HepG2 (cell line): ENCODE measurements around the gene KRI1. TPM values are rescaled to one million over a fixed set of nuclear protein-coding genes. Genes with fewer than 3 reads are reported as not detected.

ENCODE experiments used
- CENPX ChIP-seq: sonication (generic); formaldehyde crosslinking; IDR thresholded peaks from 2 replicates; pipeline ENCODE4 v1.9.0; 2021; ENCODE audit warnings: mild to moderate bottlenecking, missing genetic modification reagents, moderate library complexity
- CREB1 ChIP-seq, 2 experiments: fragments of 450-650 bp in 1 of 2; IDR thresholded peaks; 2 replicates each; pipeline ENCODE4 v1.6.1; 2016 to 2017; ENCODE audit warnings: control low read depth in 1 of 2, mild to moderate bottlenecking in 1 of 2, missing compliant biosample characterization in 1 of 2, missing genetic modification characterization in 1 of 2
- FOXC1 ChIP-seq: sonication (generic); formaldehyde crosslinking; IDR thresholded peaks from 2 replicates; pipeline ENCODE4 v1.8.0; 2022; ENCODE audit warnings: mild to moderate bottlenecking, missing genetic modification reagents, borderline replicate concordance
- IKZF1 ChIP-seq: fragments of 450-650 bp; IDR thresholded peaks from 2 replicates; pipeline ENCODE4 v1.7.1; 2016
- ISX ChIP-seq: sonication (generic); formaldehyde crosslinking; conservative IDR thresholded peaks from 2 replicates; pipeline ENCODE4 v1.5.0; 2020; ENCODE audit warnings: missing genetic modification reagents
- KAT7 ChIP-seq: IDR thresholded peaks from 2 replicates; pipeline ENCODE4 v1.6.1; 2018; ENCODE audit warnings: borderline replicate concordance, missing compliant biosample characterization
- KDM3A ChIP-seq: IDR thresholded peaks from 2 replicates; pipeline ENCODE4 v1.6.1; 2018; ENCODE audit warnings: low read depth, missing compliant biosample characterization
- MIER2 ChIP-seq: IDR thresholded peaks from 2 replicates; pipeline ENCODE4 v1.6.1; 2016; ENCODE audit warnings: missing biosample characterization, missing genetic modification reagents
- RBFOX2 ChIP-seq: fragments of 200-400 bp; formaldehyde crosslinking; IDR thresholded peaks from 2 replicates; pipeline ENCODE4 v1.6.1; 2017; ENCODE audit warnings: low read depth, mild to moderate bottlenecking, low read length
- SOX13 ChIP-seq, 3 experiments: fragments of 450-650 bp in 1 of 3; sonication (generic) in 1 of 3; formaldehyde crosslinking in 1 of 3; IDR thresholded peaks in 2 of 3; conservative IDR thresholded peaks in 1 of 3; 2 replicates each; pipeline versions ENCODE4 v1.5.0 to v1.6.1; 2016 to 2020; ENCODE audit warnings: antibody characterized with exemption in 1 of 3, mild to moderate bottlenecking in 1 of 3, missing compliant biosample characterization in 1 of 3, missing genetic modification reagents in 1 of 3, moderate library complexity in 1 of 3
- ZBTB8A ChIP-seq: sonication (generic); formaldehyde crosslinking; IDR thresholded peaks from 2 replicates; pipeline ENCODE4 v1.4.0; 2020; ENCODE audit warnings: mild to moderate bottlenecking, low read depth, missing genetic modification reagents, borderline replicate concordance
- ZC3H13 ChIP-seq: sonication (generic); formaldehyde crosslinking; IDR thresholded peaks from 2 replicates; pipeline ENCODE4 v1.8.1; 2023; ENCODE audit warnings: mild to moderate bottlenecking, missing genetic modification reagents, moderate library complexity
- ZNF589 ChIP-seq: sonication (generic); formaldehyde crosslinking; conservative IDR thresholded peaks from 2 replicates; pipeline ENCODE4 v1.8.0; 2022; ENCODE audit warnings: mild to moderate bottlenecking, moderate library complexity, missing genetic modification reagents
- ZNF772 ChIP-seq: sonication (generic); formaldehyde crosslinking; IDR thresholded peaks from 2 replicates; pipeline ENCODE4 v1.5.0; 2020; ENCODE audit warnings: mild to moderate bottlenecking, missing genetic modification reagents
- polyA plus RNA-seq, 8 experiments: library from polyadenylated mRNA; depleted of rRNA in 3 of 8; stranded (reverse) in 7 of 8; unstranded in 1 of 8; fragments of >200 nt; fragmentation: Illumina TruSeq in 4 of 8; extraction: Trizol in 4 of 8; gene quantifications; 2 replicates each; pipeline versions ENCODE4 v1.2.1 to v1.2.3, GENCODE V29; 2011 to 2016; ENCODE audit warnings: low read depth in 4 of 8, missing spikeins in 1 of 8, mixed read lengths in 1 of 8; ENCODE audit not compliant: insufficient read depth in 1 of 8
- total RNA-seq, 5 experiments: library from RNA; depleted of rRNA; stranded (reverse); fragments of >200 nt; fragmentation: Illumina TruSeq; extraction: Trizol; gene quantifications; 2 replicates each; pipeline ENCODE4 v1.2.3, GENCODE V29; 2016; ENCODE audit warnings: low read depth in 1 of 5
- TF ChIP-seq, protein P1 (sequence below): IDR thresholded peaks from 2 replicates; pipeline ENCODE4 v1.6.1; 2016; ENCODE audit warnings: low read depth, control low read depth
- TF ChIP-seq, protein P2 (sequence below): sonication (generic); formaldehyde crosslinking; IDR thresholded peaks from 2 replicates; pipeline ENCODE4 v1.9.0; 2022; ENCODE audit warnings: missing genetic modification reagents, mild to moderate bottlenecking, borderline replicate concordance
- TF ChIP-seq, protein P3 (sequence below): IDR thresholded peaks from 2 replicates; pipeline ENCODE4 v1.6.1; 2016; ENCODE audit warnings: missing biosample characterization, missing genetic modification reagents, low read depth
- TF ChIP-seq, protein P4 (sequence below): IDR thresholded peaks from 2 replicates; pipeline ENCODE4 v1.6.1; 2018; ENCODE audit warnings: missing genetic modification reagents
- TF ChIP-seq, protein P5 (sequence below): sonication (generic); formaldehyde crosslinking; IDR thresholded peaks from 2 replicates; pipeline ENCODE4 v1.8.0; 2022; ENCODE audit warnings: mild to moderate bottlenecking, missing genetic modification reagents, moderate library complexity
- TF ChIP-seq, protein P6 (sequence below): sonication (generic); formaldehyde crosslinking; IDR thresholded peaks from 2 replicates; pipeline ENCODE4 v1.5.1; 2020; ENCODE audit warnings: mild to moderate bottlenecking, missing genetic modification reagents, borderline replicate concordance

The KRI1 gene
- total and polyA plus RNA-seq, 2 of the 13 experiments (the other 11 are each of a cell fraction or from before 2014, with no cell fraction given), result 9.1 to 11.7 TPM

DNA sequence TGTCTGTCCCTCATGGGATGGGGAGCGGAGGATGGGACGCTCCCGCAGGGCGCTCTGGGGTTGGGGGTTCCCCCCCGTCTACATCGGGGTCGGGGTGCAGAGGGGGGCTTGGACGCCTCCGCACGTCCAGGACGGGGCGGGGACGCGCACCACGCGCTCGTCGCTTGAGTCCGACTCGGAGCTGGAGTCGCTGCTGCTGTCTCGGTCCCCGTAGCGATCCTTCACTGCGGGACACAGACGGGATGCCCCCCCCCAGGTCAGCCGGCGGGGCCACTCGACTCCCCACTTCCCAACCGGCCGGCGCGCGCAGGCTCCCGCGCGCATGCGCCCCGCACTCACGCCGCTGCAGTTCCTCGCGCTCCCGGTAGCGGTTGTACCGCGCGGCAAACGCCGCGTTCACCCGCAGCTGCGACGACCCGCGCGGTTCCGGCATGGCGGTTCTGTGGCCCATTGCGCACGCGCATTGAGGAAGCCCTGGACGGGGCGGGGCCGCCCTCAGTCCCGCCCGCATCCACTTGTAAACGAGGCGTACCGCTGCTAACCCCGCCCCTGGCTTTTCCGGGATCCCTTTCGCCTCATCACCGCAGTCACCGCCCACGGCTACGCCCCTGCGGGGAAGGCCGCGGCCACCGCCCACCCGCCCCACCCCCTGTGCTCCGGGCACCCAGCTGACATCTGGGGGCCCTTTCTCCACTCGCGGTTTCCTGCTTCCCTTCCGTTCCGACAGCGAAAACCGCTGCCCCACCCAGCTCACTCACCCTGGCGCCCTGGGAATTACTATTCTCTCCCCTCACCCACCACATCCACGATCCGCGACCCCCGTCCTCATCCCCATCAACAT lies at the start of gene KRI1 (continued):
- TF ChIP-seq, protein P1, sequence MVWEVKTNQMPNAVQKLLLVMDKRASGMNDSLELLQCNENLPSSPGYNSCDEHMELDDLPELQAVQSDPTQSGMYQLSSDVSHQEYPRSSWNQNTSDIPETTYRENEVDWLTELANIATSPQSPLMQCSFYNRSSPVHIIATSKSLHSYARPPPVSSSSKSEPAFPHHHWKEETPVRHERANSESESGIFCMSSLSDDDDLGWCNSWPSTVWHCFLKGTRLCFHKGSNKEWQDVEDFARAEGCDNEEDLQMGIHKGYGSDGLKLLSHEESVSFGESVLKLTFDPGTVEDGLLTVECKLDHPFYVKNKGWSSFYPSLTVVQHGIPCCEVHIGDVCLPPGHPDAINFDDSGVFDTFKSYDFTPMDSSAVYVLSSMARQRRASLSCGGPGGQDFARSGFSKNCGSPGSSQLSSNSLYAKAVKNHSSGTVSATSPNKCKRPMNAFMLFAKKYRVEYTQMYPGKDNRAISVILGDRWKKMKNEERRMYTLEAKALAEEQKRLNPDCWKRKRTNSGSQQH (CRISPR knock-in tag), result 0 out of 2 replicates have a peak, but pooled peaks have one; percentile 34
- TF ChIP-seq RBFOX2, result peak; percentile 92
- peak; percentile 97 for TF ChIP-seq ZNF772
- TF ChIP-seq SOX13 (IDR thresholded peaks at IDR 0.05), result no peak; the same call in 1 of the 2 replicates
- peak in 1 of 2 experiments; percentile 64; a peak in 2 of 4 replicates for TF ChIP-seq SOX13 (CRISPR knock-in tag; conservative IDR thresholded peaks at IDR 0.05 in 1 of 2, IDR thresholded peaks at IDR 0.05 in 1 of 2)
- TF ChIP-seq, protein P2, sequence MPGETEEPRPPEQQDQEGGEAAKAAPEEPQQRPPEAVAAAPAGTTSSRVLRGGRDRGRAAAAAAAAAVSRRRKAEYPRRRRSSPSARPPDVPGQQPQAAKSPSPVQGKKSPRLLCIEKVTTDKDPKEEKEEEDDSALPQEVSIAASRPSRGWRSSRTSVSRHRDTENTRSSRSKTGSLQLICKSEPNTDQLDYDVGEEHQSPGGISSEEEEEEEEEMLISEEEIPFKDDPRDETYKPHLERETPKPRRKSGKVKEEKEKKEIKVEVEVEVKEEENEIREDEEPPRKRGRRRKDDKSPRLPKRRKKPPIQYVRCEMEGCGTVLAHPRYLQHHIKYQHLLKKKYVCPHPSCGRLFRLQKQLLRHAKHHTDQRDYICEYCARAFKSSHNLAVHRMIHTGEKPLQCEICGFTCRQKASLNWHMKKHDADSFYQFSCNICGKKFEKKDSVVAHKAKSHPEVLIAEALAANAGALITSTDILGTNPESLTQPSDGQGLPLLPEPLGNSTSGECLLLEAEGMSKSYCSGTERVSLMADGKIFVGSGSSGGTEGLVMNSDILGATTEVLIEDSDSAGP (CRISPR knock-in tag), result peak; percentile 88
- peak; percentile 90 for TF ChIP-seq ZNF589 (CRISPR knock-in tag)
- TF ChIP-seq CENPX (CRISPR knock-in tag), result no peak
- TF ChIP-seq, protein P3, sequence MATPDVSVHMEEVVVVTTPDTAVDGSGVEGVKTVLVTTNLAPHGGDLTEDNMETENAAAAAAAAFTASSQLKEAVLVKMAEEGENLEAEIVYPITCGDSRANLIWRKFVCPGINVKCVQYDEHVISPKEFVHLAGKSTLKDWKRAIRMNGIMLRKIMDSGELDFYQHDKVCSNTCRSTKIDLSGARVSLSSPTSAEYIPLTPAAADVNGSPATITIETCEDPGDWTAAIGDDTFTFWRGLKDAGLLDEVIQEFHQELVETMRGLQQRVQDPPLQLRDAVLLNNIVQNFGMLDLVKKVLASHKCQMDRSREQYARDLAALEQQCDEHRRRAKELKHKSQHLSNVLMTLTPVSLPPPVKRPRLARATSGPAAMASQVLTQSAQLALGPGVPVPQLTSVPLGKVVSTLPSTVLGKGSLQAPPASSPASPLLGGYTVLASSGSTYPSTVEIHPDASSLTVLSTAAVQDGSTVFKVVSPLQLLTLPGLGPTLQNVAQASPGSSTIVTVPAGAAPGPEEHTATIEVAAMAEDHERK (CRISPR knock-in tag), result no peak
- no peak for TF ChIP-seq CREB1 (IDR thresholded peaks at IDR 0.05)
- TF ChIP-seq CREB1 (CRISPR knock-in tag; IDR thresholded peaks at IDR 0.05), result no peak
- peak; percentile 66 for TF ChIP-seq MIER2 (CRISPR knock-in tag)
- TF ChIP-seq FOXC1 (CRISPR knock-in tag), result peak; percentile 96
- TF ChIP-seq, protein P4, sequence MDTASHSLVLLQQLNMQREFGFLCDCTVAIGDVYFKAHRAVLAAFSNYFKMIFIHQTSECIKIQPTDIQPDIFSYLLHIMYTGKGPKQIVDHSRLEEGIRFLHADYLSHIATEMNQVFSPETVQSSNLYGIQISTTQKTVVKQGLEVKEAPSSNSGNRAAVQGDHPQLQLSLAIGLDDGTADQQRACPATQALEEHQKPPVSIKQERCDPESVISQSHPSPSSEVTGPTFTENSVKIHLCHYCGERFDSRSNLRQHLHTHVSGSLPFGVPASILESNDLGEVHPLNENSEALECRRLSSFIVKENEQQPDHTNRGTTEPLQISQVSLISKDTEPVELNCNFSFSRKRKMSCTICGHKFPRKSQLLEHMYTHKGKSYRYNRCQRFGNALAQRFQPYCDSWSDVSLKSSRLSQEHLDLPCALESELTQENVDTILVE (CRISPR knock-in tag), result peak; percentile 94
- TF ChIP-seq ISX, result 0 out of 2 replicates have a peak, but pooled peaks have one; percentile 70
- peak; percentile 97 for TF ChIP-seq ZC3H13 (CRISPR knock-in tag)
- TF ChIP-seq, protein P5, sequence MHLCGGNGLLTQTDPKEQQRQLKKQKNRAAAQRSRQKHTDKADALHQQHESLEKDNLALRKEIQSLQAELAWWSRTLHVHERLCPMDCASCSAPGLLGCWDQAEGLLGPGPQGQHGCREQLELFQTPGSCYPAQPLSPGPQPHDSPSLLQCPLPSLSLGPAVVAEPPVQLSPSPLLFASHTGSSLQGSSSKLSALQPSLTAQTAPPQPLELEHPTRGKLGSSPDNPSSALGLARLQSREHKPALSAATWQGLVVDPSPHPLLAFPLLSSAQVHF (CRISPR knock-in tag), result peak; percentile 97
- TF ChIP-seq, protein P6, sequence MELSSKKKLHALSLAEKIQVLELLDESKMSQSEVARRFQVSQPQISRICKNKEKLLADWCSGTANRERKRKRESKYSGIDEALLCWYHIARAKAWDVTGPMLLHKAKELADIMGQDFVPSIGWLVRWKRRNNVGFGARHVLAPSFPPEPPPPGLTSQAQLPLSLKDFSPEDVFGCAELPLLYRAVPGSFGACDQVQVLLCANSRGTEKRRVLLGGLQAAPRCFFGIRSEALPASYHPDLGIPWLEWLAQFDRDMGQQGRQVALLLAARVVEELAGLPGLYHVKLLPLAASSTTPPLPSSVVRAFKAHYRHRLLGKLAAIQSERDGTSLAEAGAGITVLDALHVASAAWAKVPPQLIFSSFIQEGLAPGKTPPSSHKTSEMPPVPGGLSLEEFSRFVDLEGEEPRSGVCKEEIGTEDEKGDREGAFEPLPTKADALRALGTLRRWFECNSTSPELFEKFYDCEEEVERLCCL (CRISPR knock-in tag), result no peak
- TF ChIP-seq IKZF1, result no peak
- peak; percentile 93 for TF ChIP-seq KDM3A (CRISPR knock-in tag)
- TF ChIP-seq ZBTB8A (CRISPR knock-in tag), result no peak
- peak; percentile 79; the same call in 1 of the 2 replicates for TF ChIP-seq KAT7 (CRISPR knock-in tag)
